Measurements from ENCODE around the gene NCOA3. TPM values are rescaled to one million over a fixed set of nuclear protein-coding genes. Genes with fewer than 3 reads are reported as not detected.

Gene NCOA3
- total RNA-seq, 4 donors from 2014 or later: 45.1 to 77.8 (median 56.3) TPM

DNA sequence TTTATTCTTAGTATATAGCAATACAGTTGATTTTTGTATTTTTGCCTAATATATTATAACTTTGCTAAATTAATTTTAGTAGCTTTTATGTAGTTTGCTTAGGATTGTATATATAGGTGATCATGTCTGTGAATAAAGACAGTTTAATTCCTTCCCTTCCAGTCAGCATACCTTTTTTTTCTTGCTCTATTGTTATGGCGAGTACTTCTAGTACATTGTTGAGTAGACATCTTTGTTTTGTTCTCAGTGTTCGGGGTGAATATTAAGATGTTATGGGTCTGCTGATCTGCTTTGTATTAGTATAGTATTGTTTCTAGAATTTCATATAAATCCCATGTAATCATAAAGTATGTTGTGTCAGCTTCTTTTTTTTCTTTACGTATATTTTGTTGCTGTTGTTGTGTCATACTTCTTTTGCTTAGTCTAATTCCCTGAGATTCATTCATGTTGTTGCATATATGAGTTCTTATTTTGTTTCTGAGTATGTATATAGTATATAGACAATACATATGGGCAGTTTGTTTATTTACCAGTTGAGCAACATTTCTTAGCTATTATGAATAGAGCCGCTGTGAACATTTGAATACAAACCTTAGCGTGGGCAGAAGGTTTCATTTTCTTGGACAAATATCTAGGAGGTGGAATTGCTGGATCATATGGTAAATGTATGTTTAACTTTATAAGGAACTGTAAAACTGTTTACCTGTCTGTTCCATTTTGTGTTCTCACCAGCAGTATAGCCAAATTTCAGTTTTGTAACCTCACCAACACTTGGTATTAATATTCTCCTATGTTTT, 25.5 kb downstream of the NCOA3 start:
- TF ChIP-seq POLR2AphosphoS5 (IDR thresholded peaks at IDR 0.05) (no peak), EP300 (IDR thresholded peaks at IDR 0.05) (no peak), POLR2A (IDR thresholded peaks at IDR 0.05) (no peak)
- TF ChIP-seq, protein P1, sequence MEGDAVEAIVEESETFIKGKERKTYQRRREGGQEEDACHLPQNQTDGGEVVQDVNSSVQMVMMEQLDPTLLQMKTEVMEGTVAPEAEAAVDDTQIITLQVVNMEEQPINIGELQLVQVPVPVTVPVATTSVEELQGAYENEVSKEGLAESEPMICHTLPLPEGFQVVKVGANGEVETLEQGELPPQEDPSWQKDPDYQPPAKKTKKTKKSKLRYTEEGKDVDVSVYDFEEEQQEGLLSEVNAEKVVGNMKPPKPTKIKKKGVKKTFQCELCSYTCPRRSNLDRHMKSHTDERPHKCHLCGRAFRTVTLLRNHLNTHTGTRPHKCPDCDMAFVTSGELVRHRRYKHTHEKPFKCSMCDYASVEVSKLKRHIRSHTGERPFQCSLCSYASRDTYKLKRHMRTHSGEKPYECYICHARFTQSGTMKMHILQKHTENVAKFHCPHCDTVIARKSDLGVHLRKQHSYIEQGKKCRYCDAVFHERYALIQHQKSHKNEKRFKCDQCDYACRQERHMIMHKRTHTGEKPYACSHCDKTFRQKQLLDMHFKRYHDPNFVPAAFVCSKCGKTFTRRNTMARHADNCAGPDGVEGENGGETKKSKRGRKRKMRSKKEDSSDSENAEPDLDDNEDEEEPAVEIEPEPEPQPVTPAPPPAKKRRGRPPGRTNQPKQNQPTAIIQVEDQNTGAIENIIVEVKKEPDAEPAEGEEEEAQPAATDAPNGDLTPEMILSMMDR (IDR thresholded peaks at IDR 0.05): no peak
- H3K27ac ChIP-seq: no peak overlapping the region
- no peaks in the 10 kb centered on the region for H3K36me3 ChIP-seq
- H3K9me3 ChIP-seq: no peaks in the 10 kb centered on the region
- H3K4me3 ChIP-seq: no peak overlapping the region
- peaks cover 13% of the 10 kb centered on the region for H3K4me1 ChIP-seq
- no peaks in the 10 kb centered on the region for H3K27me3 ChIP-seq
- DNase-seq (ENCODE audit: low spot score in 2 of 2): no peak
- WGBS: 93% methylated on average over 5 of the region's 5 CpGs

DNA sequence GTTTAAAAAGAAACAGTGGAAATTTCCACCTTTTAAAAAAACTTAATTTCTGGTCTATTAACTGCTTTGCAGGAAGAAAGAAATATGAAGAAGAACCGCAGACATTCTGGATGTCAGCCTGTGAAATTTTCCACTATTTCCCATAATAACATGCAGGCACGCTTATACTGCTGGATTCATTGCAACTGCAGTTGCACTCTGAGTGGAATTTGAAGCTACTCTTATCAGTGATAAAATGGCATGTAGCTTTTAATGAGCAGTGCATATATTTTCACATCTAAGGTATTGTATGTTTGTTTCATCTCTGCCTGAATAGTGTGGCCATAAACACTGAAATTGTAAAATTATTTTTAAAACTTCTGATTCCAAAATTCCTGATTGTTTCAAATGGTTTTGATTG, 28.2 kb downstream of the NCOA3 start:
- peaks cover 5% of the 10 kb centered on the region for H3K4me1 ChIP-seq
- H3K36me3 ChIP-seq: no peaks in the 10 kb centered on the region
- no peaks in the 10 kb centered on the region for H3K9me3 ChIP-seq
- 60% methylated on average over 2 of the region's 2 CpGs for WGBS
- H3K4me3 ChIP-seq: no peak overlapping the region
- TF ChIP-seq POLR2AphosphoS5 (IDR thresholded peaks at IDR 0.05) (no peak), POLR2A (IDR thresholded peaks at IDR 0.05) (no peak), EP300 (IDR thresholded peaks at IDR 0.05) (no peak)
- TF ChIP-seq, protein P1 (IDR thresholded peaks at IDR 0.05): no peak
- no peak for DNase-seq (ENCODE audit: low spot score in 2 of 2)
- no peaks in the 10 kb centered on the region for H3K27me3 ChIP-seq
- H3K27ac ChIP-seq: no peak overlapping the region

DNA sequence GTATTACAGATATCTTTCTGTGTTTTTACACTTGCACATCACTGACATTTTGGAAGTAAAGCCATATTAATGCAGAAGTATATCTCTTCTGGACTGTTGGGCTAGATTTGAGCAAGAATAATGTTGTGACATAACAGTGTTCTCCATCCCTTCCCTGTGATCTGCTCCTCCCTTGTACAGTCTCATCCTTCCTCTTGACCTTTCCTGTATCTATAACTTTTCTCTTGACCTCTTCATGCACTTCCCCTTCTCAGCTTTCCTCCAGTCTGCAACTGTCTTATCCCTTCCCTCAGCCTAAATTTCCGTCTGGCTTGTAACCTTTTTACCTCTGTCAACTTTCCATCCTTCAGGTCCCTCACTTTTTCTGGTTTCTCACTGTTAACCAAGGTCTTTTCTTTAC, 29.8 kb downstream of the NCOA3 start:
- H3K4me3 ChIP-seq: no peak overlapping the region
- TF ChIP-seq POLR2AphosphoS5 (IDR thresholded peaks at IDR 0.05) (no peak), EP300 (IDR thresholded peaks at IDR 0.05) (no peak), POLR2A (IDR thresholded peaks at IDR 0.05) (no peak)
- TF ChIP-seq, protein P1 (IDR thresholded peaks at IDR 0.05): no peak
- 89% methylated on average over 1 of the region's 1 CpG for WGBS
- no peaks in the 10 kb centered on the region for H3K27me3 ChIP-seq
- no peak overlapping the region for H3K27ac ChIP-seq
- H3K4me1 ChIP-seq: peaks cover 5% of the 10 kb centered on the region
- no peak for DNase-seq (ENCODE audit: low spot score in 2 of 2)
- H3K36me3 ChIP-seq: no peaks in the 10 kb centered on the region
- H3K9me3 ChIP-seq: no peaks in the 10 kb centered on the region

DNA sequence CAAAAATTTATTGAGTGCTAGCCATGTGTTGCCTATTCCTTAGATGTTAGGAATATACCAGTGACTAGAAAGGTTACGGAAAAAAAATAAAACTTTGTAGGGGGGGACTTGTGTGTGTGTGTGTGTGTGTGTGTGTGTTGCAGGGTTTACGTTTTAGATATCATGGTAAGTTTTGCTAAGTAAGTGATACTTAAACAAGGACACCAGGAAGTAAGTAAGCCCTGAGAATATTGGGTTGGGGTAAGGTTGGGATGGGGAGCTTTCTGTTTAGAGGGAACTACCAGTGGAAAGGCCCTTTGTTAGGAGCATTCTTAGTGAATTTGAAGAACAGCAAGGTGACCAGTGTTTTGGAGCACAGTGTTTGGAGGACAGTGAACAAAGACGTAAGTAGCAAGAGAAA, 30.3 kb downstream of the NCOA3 start:
- DNase-seq (ENCODE audit: low spot score in 2 of 2): no peak
- no peaks in the 10 kb centered on the region for H3K9me3 ChIP-seq
- 94% methylated on average over 3 of the region's 3 CpGs for WGBS
- H3K36me3 ChIP-seq: no peaks in the 10 kb centered on the region
- TF ChIP-seq POLR2AphosphoS5 (IDR thresholded peaks at IDR 0.05) (no peak), POLR2A (IDR thresholded peaks at IDR 0.05) (no peak), EP300 (IDR thresholded peaks at IDR 0.05) (no peak)
- TF ChIP-seq, protein P1 (IDR thresholded peaks at IDR 0.05): no peak
- no peak overlapping the region for H3K4me3 ChIP-seq
- peaks cover 5% of the 10 kb centered on the region for H3K4me1 ChIP-seq
- H3K27ac ChIP-seq: no peak overlapping the region
- no peaks in the 10 kb centered on the region for H3K27me3 ChIP-seq

DNA sequence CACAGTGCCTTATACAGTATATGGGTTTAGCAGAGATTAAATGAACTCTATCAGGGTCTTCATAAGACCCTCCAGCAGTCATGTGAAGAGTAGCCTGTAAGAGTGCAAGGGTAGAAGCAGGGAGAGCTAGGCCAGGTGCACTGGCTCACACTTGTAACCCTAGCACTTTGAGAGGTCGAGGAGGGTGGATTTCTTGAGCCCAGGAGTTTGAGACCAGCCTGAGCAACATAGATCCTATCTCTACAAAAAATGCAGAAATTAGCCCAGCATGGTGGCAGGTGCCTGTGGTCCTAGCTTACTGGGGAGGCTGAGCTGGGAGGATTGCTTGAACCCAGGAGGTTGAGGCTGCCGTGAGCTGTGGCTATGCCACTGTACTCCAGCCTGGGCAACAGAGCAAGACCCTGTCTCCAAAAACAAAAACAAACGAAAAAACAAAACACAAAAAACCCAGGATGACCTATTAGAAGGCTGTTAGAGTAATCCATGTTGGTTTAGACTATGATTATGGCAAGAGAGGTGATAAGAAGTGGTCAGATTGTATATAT, 31.9 kb downstream of the NCOA3 start:
- peaks cover 5% of the 10 kb centered on the region for H3K4me1 ChIP-seq
- 89% methylated on average over 3 of the region's 3 CpGs for WGBS
- no peak overlapping the region for H3K4me3 ChIP-seq
- H3K9me3 ChIP-seq: no peaks in the 10 kb centered on the region
- no peaks in the 10 kb centered on the region for H3K27me3 ChIP-seq
- no peak for DNase-seq (ENCODE audit: low spot score in 2 of 2)
- H3K36me3 ChIP-seq: no peaks in the 10 kb centered on the region
- TF ChIP-seq POLR2AphosphoS5 (IDR thresholded peaks at IDR 0.05) (no peak), POLR2A (IDR thresholded peaks at IDR 0.05) (no peak), EP300 (IDR thresholded peaks at IDR 0.05) (no peak)
- TF ChIP-seq, protein P1 (IDR thresholded peaks at IDR 0.05): no peak
- no peak overlapping the region for H3K27ac ChIP-seq
